Spleen (tissue), 7 donors: Measurements from ENCODE around the gene NPSR1.

Experiments used
- CTCF ChIP-seq, 11 experiments: fragments of 200-600 bp in 7 of 11; fragments of 450-650 bp in 4 of 11; sonication (generic) in 4 of 11; IDR thresholded peaks in 8 of 11; conservative IDR thresholded peaks in 3 of 11; 1 replicate in 7 of 11; 2 replicates in 4 of 11; pipeline versions ENCODE4 v1.4.0 to v1.8.0; 2016 to 2021; ENCODE audit warnings: antibody characterized with exemption in 11 of 11, inconsistent platforms in 4 of 11, mild to moderate bottlenecking in 1 of 11
- POLR2AphosphoS5 ChIP-seq, 3 donors: sonication (generic); formaldehyde crosslinking; IDR thresholded peaks; one replicate each; pipeline ENCODE4 v1.5.1; 2017; ENCODE audit warnings: antibody characterized with exemption in 3 of 3
- donor health status: DM: no; HTN: no; CAD: no; lungs with moderate emphysema.
- donor health status: DM: no; HTN: no; CAD: no.
- donor health status: DM: no; HTN: no; CAD: no.

GRCh38 chr7:34851431-34851830 lies 193.4 kb downstream of the NPSR1 start:
- TF ChIP-seq CTCF (IDR thresholded peaks at IDR 0.05 in 8 of 11, conservative IDR thresholded peaks at IDR 0.05 in 3 of 11) (no peak), POLR2AphosphoS5 (IDR thresholded peaks at IDR 0.05) (no peak)
